ENCODE data around the gene DCST2.
"Not testable (repeated sequence)": the region's sequence is repeated elsewhere in the genome, so short reads cannot be mapped to it uniquely, and the experiment has no call there.

The DCST2 gene

DNA sequence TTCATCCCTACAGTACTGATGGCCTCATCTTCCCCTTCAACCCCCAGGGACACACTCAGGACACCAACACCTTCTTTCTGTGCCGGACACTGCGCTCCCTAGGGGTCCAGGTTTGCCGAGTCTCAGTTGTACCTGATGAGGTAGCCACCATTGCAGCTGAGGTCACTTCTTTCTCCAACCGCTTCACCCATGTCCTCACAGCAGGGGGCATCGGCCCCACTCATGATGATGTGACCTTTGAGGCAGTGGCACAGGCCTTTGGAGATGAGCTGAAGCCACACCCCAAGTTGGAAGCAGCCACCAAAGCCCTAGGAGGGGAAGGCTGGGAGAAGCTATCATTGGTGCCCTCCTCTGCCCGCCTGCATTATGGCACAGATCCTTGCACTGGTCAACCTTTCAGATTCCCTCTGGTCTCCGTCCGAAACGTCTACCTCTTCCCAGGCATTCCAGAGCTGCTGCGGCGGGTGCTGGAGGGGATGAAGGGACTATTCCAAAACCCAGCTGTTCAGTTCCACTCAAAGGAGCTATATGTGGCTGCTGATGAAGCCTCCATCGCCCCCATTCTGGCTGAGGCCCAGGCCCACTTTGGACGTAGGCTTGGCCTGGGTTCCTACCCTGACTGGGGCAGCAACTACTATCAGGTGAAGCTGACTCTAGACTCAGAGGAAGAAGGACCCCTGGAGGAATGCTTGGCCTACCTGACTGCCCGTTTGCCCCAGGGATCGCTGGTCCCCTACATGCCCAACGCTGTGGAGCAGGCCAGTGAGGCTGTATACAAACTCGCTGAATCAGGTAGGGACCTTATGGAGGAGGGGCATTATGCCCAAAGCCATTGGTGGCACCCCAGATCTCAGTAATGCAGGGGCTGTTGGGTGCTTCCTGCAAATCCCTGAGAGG is 45.3 kb downstream of the DCST2 start:
- TF ChIP-seq, protein P1, sequence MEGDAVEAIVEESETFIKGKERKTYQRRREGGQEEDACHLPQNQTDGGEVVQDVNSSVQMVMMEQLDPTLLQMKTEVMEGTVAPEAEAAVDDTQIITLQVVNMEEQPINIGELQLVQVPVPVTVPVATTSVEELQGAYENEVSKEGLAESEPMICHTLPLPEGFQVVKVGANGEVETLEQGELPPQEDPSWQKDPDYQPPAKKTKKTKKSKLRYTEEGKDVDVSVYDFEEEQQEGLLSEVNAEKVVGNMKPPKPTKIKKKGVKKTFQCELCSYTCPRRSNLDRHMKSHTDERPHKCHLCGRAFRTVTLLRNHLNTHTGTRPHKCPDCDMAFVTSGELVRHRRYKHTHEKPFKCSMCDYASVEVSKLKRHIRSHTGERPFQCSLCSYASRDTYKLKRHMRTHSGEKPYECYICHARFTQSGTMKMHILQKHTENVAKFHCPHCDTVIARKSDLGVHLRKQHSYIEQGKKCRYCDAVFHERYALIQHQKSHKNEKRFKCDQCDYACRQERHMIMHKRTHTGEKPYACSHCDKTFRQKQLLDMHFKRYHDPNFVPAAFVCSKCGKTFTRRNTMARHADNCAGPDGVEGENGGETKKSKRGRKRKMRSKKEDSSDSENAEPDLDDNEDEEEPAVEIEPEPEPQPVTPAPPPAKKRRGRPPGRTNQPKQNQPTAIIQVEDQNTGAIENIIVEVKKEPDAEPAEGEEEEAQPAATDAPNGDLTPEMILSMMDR (IDR thresholded peaks at IDR 0.05), result no peak
- DNase-seq, result no peak
- intact Hi-C loops (cut with DNase I; ENCODE audit: low total_unique reads), result no loop called here
- Histone ChIP-seq H3K27ac (no peak overlapping the region), H3K27me3 (no peaks in the 10 kb centered on the region), H3K4me3 (no peak overlapping the region), H3K9me3 (no peaks in the 10 kb centered on the region), H3K36me3 (peaks cover 11 to 65% (median 24%) of the 10 kb centered on the region in 3 donors), H3K4me1 (peaks cover 0 to 12% (median 9%) of the 10 kb centered on the region in 4 donors)

DNA sequence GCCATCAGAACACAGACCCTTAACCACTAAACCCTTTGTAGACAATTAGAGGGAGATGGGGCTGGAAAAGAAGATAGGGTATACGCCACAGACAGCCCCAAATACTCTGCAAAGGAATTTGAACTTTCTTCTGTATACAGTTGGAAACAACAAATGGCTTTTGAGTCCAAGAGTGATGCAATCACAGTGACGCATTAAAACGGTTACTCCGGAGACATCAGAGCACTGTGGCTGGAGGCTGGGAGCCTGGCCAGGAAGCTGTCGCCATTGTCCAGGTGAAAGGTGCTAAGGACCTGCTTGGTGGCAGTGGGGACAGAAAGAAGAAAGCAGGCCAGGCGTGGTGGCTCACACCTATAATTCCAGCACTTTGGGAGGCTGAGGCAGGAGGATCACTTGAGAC is 46.3 kb downstream of the DCST2 start:
- TF ChIP-seq, protein P1 (IDR thresholded peaks at IDR 0.05), result no peak
- H3K36me3 ChIP-seq, result peaks cover 11 to 55% (median 24%) of the 10 kb centered on the region in 3 donors
- no peak overlapping the region for H3K27ac ChIP-seq
- H3K4me3 ChIP-seq, result no peak overlapping the region
- no peaks in the 10 kb centered on the region for H3K9me3 ChIP-seq
- no peak for DNase-seq
- peaks cover 0 to 17% (median 12%) of the 10 kb centered on the region in 4 donors for H3K4me1 ChIP-seq
- intact Hi-C loops (cut with DNase I; ENCODE audit: low total_unique reads), result no loop called here
- no peaks in the 10 kb centered on the region for H3K27me3 ChIP-seq

DNA sequence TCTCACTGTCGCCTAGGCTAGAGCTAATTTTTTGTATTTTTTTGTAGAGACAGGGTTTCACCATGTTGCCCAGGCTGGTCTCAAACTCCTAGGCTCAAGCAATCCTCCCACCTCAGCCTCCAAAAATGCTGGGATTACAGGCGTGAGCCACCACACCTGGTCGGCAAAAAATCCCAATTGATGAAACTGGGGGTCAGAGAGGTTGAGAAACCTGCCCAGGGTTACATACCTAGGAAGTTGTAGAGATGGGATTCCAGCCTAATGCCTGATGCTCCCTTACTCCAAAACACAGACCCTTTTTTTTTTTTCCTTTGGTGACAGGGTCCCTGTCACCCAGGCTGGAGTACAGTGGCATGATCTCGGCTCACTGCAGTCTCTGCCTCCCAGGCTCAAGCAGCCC is 46.8 kb downstream of the DCST2 start:
- H3K27ac ChIP-seq; DNase-seq; H3K27me3 ChIP-seq; H3K9me3 ChIP-seq; intact Hi-C loops (cut with DNase I; ENCODE audit: low total_unique reads); H3K4me3 ChIP-seq: not testable (repeated sequence)
- peaks cover 0 to 18% (median 12%) of the 10 kb centered on the region in 4 donors for H3K4me1 ChIP-seq
- peaks cover 11 to 51% (median 24%) of the 10 kb centered on the region in 3 donors for H3K36me3 ChIP-seq

DNA sequence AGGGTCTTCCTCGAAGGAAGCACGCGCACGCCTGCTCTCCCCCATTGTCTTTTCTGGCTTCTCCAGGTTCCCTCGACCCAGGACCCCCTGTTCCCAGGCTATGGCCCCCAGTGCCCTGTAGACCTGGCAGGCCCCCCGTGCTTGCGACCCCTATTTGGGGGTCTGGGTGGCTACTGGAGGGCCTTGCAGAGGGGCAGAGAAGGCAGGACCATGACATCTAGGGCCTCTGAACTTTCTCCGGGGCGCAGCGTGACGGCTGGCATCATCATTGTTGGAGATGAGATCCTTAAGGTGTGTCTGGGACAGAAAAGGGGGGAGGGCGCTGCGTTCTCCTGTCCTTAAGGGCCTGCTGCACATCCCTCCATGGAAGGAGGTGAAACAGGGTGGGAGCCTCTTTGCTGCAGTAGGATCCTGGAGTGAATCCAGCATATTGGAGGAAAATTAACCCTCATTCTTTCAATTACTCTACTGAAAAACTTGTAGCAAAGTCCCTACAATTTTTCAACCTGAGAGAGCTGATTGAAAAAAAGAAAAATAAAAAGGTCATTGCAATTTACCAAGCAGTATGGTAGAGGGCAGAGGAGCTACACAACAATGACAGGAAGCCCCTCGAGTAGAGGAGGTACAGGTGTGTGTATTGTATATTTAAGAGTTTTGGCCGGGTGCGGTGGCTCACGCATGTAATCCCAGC is 49.7 kb downstream of the DCST2 start:
- H3K27ac ChIP-seq, result peak overlapping the region; percentile 61 to 68
- intact Hi-C loops (cut with DNase I; ENCODE audit: low total_unique reads), result no loop called here

DNA sequence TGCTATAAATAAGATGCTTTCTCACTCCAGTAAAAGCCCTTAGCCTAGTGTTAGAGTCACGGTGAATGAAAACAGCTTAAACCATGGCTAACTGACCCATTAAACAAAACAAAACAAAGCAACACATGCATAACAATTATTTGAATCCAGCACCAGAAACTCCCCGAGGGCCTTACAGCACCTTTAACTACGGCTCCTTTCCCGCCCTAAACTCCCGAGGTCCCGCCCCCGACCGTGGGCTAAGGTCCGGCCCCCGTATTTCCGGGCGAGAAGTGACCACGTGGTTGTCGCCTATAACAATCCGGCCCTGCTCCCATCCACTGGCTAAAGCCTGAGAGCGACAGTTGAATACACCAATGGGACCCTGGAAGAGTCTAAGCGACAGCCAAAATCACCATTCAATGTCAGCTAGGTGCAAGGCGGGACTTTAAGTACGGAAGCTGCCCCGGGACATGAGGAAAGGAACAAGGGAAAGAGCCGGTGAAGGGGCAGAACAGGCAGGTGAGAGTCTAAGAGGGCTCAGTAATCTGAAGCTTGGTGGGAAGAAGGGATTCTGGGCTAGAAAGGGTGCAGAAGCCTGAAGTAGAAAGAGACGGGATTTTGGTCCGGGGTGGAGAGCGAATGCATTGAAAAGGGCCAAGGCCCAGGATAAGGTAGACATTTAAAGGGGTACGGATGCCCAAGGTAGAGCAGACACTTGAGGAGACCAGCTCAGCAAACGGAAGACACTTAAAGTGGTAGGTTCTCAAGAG is 50.5 kb downstream of the DCST2 start, which contains the start of gene FLAD1:
Gene FLAD1 (plus strand): TSS at position 448 of the 752 bp plus-strand sequence. CDS start 351 bp downstream, outside the sequence.
- Histone ChIP-seq H3K27me3 (no peaks in the 10 kb centered on the region), H3K9me3 (no peaks in the 10 kb centered on the region), H3K27ac (peak within 1 kb of the TSS; percentile 61 to 68), H3K4me3 (peak within 1 kb of the TSS; percentile 60 to 73), H3K4me1 (peaks cover 0 to 18% (median 12%) of the 10 kb centered on the region in 4 donors), H3K36me3 (peaks cover 3 to 20% (median 7%) of the 10 kb centered on the region in 3 donors)
- TF ChIP-seq, protein P1 (IDR thresholded peaks at IDR 0.05), result peak in 1 of 2 experiments; percentile 11
- peak; percentile 98 to 99 for DNase-seq
- intact Hi-C loops (cut with DNase I; ENCODE audit: low total_unique reads), result no loop called here

More for the DNA sequence above, 49.7 kb downstream of the DCST2 start:
- Histone ChIP-seq H3K36me3 (peaks cover 11 to 28% (median 15%) of the 10 kb centered on the region in 3 donors), H3K9me3 (no peaks in the 10 kb centered on the region), H3K27me3 (no peaks in the 10 kb centered on the region), H3K4me1 (peaks cover 0 to 18% (median 12%) of the 10 kb centered on the region in 4 donors), H3K4me3 (peak overlapping the region; percentile 60 to 73)
- TF ChIP-seq, protein P1 (IDR thresholded peaks at IDR 0.05), result no peak
- no peak for DNase-seq

Data from tibial artery (tissue), 4 donors.